MCF 10A (cell line): ENCODE data around the gene EOLA1. TPM values are rescaled to one million over a fixed set of nuclear protein-coding genes. Genes with fewer than 3 reads are reported as not detected.
A peak's percentile ranks its signal among the peaks of the same experiment; 100 is the strongest.

ENCODE experiments used
- BruUV-seq: library from RNA; stranded (reverse); fragments of 400-500 nt; replicated peaks from 2 replicates; lab custom pipeline; 2021; lab: Mats Ljungman, UMichigan
- CTCF ChIA-PET: fragments of 300-600 bp; sonication (Branson Sonifier 250); formaldehyde crosslinking; extraction: SDS; loops from one replicate; lab custom pipeline; 2021; ENCODE audit warnings: antibody characterized with exemption, inconsistent platforms; lab: Yijun Ruan, JAX
- POLR2A ChIA-PET: fragments of 300-600, 350-650 bp; sonication (Branson Sonifier 250); formaldehyde crosslinking; extraction: SDS; loops from one replicate; lab custom pipeline; 2020; ENCODE audit warnings: antibody characterized with exemption, inconsistent platforms; lab: Yijun Ruan, JAX
- DNase-seq: peaks from one replicate; pipeline ENCODE4 v3.0.0-alpha.2; 2018; ENCODE audit not compliant: unreplicated experiment
- H3K27ac Mint-ChIP-seq: one replicate; pipeline ENCODE4 v1.8.0; 2022; ENCODE audit warnings: mild to moderate bottlenecking, low read depth, mixed read lengths; ENCODE audit not compliant: unreplicated experiment
- H3K27me3 Mint-ChIP-seq: one replicate; pipeline ENCODE4 v1.8.0; 2022; ENCODE audit warnings: mixed read lengths; ENCODE audit not compliant: insufficient read depth, unreplicated experiment
- H3K36me3 Mint-ChIP-seq: one replicate; pipeline ENCODE4 v1.8.0; 2022; ENCODE audit warnings: mild to moderate bottlenecking, moderate library complexity, mixed read lengths; ENCODE audit not compliant: insufficient read depth, unreplicated experiment
- H3K4me1 Mint-ChIP-seq: one replicate; pipeline ENCODE4 v1.8.0; 2022; ENCODE audit warnings: mixed read lengths; ENCODE audit not compliant: insufficient read depth, unreplicated experiment
- H3K4me3 Mint-ChIP-seq: one replicate; pipeline ENCODE4 v1.8.0; 2022; ENCODE audit warnings: mild to moderate bottlenecking, moderate library complexity, mixed read lengths; ENCODE audit not compliant: unreplicated experiment
- H3K9me3 Mint-ChIP-seq: one replicate; pipeline ENCODE4 v1.8.0; 2022; ENCODE audit warnings: mixed read lengths; ENCODE audit not compliant: unreplicated experiment
- intact Hi-C: fragments of 100-400 bp; cut with micrococcal nuclease; formaldehyde crosslinking; loops from 2 replicates; pipeline ENCODE4 v1.14.1; 2022
- total RNA-seq: library from RNA; stranded (reverse); gene quantifications from 2 replicates; pipeline ENCODE4 v1.2.3, GENCODE V29; 2022
- TF ChIP-seq, protein P1 (sequence below): fragments of 200-600 bp; IDR thresholded peaks from one replicate; pipeline ENCODE4 v1.8.0; 2022; ENCODE audit warnings: antibody characterized with exemption, mild to moderate bottlenecking; ENCODE audit not compliant: unreplicated experiment

EOLA1 gene
- total RNA-seq, 1 experiment from 2014 or later: 18.2 TPM

GRCh38 chrX:149567621-149568417, 27.0 kb downstream of the EOLA1 start:
- BruUV-seq: no TSS peak
- Mint-ChIP-seq H3K36me3 (no peaks in the 10 kb centered on the region), H3K9me3 (no peaks in the 10 kb centered on the region), H3K27me3 (no peaks in the 10 kb centered on the region), H3K27ac (no peak overlapping the region), H3K4me3 (no peak overlapping the region), H3K4me1 (no peaks in the 10 kb centered on the region)
- ChIA-PET CTCF (no interaction called here), POLR2A (interaction anchor here (0.7 kb wide), 1 partner anchor 27 kb away, joined by 3 read pairs; the partner anchor contains the start of gene EOLA1)
- TF ChIP-seq, protein P1, sequence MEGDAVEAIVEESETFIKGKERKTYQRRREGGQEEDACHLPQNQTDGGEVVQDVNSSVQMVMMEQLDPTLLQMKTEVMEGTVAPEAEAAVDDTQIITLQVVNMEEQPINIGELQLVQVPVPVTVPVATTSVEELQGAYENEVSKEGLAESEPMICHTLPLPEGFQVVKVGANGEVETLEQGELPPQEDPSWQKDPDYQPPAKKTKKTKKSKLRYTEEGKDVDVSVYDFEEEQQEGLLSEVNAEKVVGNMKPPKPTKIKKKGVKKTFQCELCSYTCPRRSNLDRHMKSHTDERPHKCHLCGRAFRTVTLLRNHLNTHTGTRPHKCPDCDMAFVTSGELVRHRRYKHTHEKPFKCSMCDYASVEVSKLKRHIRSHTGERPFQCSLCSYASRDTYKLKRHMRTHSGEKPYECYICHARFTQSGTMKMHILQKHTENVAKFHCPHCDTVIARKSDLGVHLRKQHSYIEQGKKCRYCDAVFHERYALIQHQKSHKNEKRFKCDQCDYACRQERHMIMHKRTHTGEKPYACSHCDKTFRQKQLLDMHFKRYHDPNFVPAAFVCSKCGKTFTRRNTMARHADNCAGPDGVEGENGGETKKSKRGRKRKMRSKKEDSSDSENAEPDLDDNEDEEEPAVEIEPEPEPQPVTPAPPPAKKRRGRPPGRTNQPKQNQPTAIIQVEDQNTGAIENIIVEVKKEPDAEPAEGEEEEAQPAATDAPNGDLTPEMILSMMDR: no peak
- DNase-seq: no peak
- intact Hi-C loops: no loop called here

- TF ChIP-seq, protein P1: no peak
- no peaks in the 10 kb centered on the region for H3K36me3 Mint-ChIP-seq
- no TSS peak for BruUV-seq
- no peak overlapping the region for H3K27ac Mint-ChIP-seq
- no peaks in the 10 kb centered on the region for H3K27me3 Mint-ChIP-seq
- no peak for DNase-seq
- CTCF ChIA-PET: interaction anchor here (0.7 kb wide), 1 partner anchor 255 kb away, joined by 3 read pairs; no protein-coding TSS in a partner anchor
- no peaks in the 10 kb centered on the region for H3K9me3 Mint-ChIP-seq
- no peak overlapping the region for H3K4me3 Mint-ChIP-seq
- intact Hi-C loops: no loop called here
- POLR2A ChIA-PET: interaction anchor here (0.7 kb wide), 2 partner anchors 28 to 1022 kb away, joined by 3 read pairs; partner anchors contain the start of gene EOLA1
- no peaks in the 10 kb centered on the region for H3K4me1 Mint-ChIP-seq
These were observed 28.0 kb downstream of the EOLA1 start for GRCh38 chrX:149568701-149569296.

DNA sequence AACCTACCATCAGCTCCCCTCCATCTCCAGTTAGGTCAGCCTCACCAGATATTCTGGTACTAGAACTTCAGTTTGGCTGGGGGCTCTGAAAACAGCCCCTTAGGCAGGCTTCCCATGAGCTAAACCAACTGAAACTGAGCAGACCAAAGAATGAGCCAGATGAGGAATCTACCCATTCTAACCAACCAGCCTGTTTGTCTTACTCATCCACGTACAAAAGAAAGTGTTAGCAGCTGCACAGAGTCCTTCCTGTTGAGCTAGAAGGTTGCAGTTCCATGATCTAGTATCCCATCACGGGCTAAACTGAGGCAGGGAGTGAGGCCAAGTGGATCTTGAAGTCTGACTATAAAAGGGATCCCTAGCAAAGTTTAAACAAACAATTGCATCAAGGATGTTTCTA, 29.0 kb downstream of the EOLA1 start:
- Mint-ChIP-seq H3K36me3 (no peaks in the 10 kb centered on the region), H3K27me3 (no peaks in the 10 kb centered on the region), H3K27ac (no peak overlapping the region), H3K4me3 (no peak overlapping the region), H3K9me3 (no peaks in the 10 kb centered on the region), H3K4me1 (no peaks in the 10 kb centered on the region)
- intact Hi-C loops: no loop called here
- ChIA-PET CTCF (interaction anchor here (0.6 kb wide), 1 partner anchor 41 kb away, joined by 3 read pairs; no protein-coding TSS in a partner anchor), POLR2A (interaction anchor here (0.7 to 1.9 kb wide), 2 partner anchors 29 to 1021 kb away, joined by 3 to 17 read pairs; partner anchors contain the start of gene EOLA1)
- TF ChIP-seq, protein P1: no peak
- BruUV-seq: no TSS peak
- DNase-seq: no peak

GRCh38 chrX:149570668-149571067, 29.9 kb downstream of the EOLA1 start:
- POLR2A ChIA-PET: interaction anchor here (1.9 kb wide), 1 partner anchor 30 kb away, joined by 17 read pairs; the partner anchor contains the start of gene EOLA1
- BruUV-seq: no TSS peak
- DNase-seq: peak; percentile 72

More at GRCh38 chrX:149570668-149571067, 29.9 kb downstream of the EOLA1 start:
- intact Hi-C loops: no loop called here
- H3K36me3 Mint-ChIP-seq: no peaks in the 10 kb centered on the region
- TF ChIP-seq, protein P1: no peak
- no peak overlapping the region for H3K27ac Mint-ChIP-seq
- H3K9me3 Mint-ChIP-seq: no peaks in the 10 kb centered on the region
- CTCF ChIA-PET: interaction anchor here (0.9 kb wide), 1 partner anchor 83 kb away, joined by 3 read pairs; no protein-coding TSS in a partner anchor
- no peaks in the 10 kb centered on the region for H3K4me1 Mint-ChIP-seq
- no peaks in the 10 kb centered on the region for H3K27me3 Mint-ChIP-seq
- no peak overlapping the region for H3K4me3 Mint-ChIP-seq
